Right ventricle myocardium inferior (tissue), 1 donor: ENCODE results near the gene NPPC. TPM values are rescaled to one million over a fixed set of nuclear protein-coding genes. Genes with fewer than 3 reads are reported as not detected.

Source experiments
- ATAC-seq: fragments of 200-7000 bp; cut with Tn5 transposase; one replicate; pipeline ENCODE4 v1.9.1; 2020; ENCODE audit warnings: mild to moderate bottlenecking, moderate library complexity
- DNase-seq: peaks from one replicate; pipeline ENCODE4 v3.0.0; 2021; ENCODE audit errors: missing footprints
- intact Hi-C: fragments of 100-400 bp; cut with DNase I; formaldehyde crosslinking; loops from one replicate; pipeline ENCODE4 v1.11.0; 2022
- total RNA-seq: library from RNA; stranded (reverse); fragmentation: NEBNext Ultra II Directional; extraction: Animal tissue kit (Norgen Biotek cat#: 25700); gene quantifications from one replicate; pipeline ENCODE4 v1.2.1, GENCODE V29; 2021
- donor health status: DM: no; HTN: yes; CAD: no; lungs with severe emphysema.

Gene NPPC
- total RNA-seq, 1 donor from 2014 or later = 16.1 TPM

DNA sequence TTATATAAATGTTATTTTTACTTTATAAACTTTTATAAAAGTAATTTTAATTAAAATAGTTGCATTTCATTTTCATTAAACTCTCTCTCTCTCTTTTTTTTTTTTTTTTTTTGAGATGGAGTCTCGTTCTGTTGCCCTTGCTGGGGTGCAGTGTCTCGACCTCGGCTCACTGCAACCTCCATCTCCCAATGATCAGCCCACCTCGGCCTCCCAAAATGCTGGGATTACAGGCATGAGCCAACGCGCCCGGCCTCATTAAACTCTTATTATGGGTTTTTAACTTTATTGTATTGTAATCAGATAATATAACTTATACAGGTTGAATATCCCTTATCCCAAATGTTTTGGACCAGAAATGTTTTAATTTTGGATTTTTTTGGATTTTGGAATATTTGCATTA, 10.9 kb upstream of the NPPC start:
- intact Hi-C loops = no loop called here
- ATAC-seq (no peak), DNase-seq (no peak)

DNA sequence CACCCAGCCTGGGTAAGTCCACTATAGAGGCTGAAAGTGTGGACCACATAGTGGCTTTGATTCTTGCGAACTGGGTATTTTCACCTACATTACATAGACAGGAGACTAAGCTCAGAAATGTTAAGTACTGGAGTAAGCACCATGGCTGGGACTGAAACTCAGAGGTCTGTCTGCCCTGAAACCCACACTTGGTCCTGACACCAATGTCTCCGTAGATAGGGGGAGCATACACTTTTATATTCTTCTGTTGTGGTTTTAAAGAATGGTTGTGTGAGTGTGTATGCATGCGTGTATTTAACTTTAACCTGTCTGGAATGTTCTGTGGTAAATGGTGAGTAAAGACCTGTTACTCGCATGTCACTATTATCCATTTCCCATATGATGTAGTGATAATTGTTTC, 10.3 kb upstream of the NPPC start:
- ATAC-seq (no peak), DNase-seq (no peak)
- intact Hi-C loops = no loop called here

DNA sequence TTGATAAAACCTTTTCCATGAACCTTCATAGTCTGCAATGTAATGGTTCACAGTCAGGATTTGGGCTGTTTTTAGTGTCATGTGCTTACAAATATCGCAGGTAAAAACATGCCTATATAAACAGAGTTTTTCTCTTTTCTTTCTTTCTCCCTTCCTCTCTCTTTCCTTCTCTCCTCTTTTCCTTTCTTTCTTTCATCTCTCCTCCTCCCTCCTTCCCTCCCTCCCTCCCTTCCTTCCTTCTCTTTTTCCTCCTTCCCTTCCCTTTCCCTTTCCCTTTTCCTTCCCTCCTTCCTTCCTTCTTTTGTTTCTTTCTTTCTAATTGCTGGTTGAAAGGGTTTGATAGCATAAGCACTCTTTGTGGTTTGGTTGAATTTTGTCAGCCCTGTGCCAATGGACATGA, 9.6 kb upstream of the NPPC start:
- intact Hi-C loops = no loop called here
- no peak for DNase-seq
- no peak for ATAC-seq

DNA sequence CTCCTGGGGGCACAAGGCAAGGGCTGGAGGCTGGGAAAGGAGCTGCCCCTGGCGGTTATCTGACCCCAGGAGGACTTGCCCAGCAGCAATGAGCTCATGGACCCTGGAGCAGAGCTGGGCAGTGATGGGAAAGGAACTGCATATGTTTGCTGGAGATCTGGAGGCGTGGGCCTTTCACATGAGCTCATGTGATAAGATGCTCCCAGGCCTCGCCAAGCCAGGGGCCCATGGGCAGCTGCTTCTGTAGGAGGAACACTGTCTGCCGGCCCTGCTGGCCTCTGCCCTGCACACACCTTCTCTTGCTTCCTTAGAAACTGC, 9.0 kb upstream of the NPPC start:
- ATAC-seq (no peak), DNase-seq (no peak)
- intact Hi-C loops = no loop called here

DNA sequence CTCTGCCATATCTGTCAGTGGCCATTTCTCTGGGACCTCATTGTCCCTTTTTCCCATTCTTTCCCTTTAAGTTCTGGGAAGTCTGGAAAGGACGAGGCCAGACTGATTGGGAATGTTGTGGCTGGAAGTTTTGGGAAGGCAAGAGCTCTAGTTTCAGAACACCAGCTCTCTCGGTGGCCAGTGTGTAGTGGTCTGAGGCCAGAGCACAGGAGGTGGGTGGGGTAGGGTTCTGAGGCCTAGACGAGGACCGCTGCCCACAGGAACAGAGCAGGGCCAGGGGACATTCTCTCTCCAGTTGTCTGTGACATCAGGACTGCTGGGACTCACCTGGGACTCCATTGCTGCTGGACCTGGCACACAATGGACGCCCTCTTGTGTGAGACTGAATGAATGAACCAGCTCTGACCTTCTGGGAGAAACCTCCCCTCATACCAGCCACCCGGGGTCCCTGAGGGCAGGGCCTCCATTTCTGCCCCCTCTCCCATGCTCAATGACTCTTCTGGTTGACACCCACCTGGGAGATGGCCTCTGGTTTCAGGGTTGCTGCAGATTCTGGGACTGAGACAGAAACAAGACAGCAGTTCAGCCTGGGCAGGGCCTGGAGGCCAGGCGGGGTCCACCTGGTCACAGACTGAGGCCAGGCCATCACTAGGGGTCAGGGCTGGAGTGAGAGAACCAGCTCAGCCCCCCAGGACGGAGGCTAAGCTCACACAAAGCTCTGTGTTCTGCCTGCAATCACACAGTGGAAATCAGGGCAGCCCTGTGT, 8.4 kb upstream of the NPPC start:
- ATAC-seq = no peak
- intact Hi-C loops = loop anchor here (5.0 kb wide), 1 partner anchor 53 kb away; no protein-coding TSS in a partner anchor
- no peak for DNase-seq

DNA sequence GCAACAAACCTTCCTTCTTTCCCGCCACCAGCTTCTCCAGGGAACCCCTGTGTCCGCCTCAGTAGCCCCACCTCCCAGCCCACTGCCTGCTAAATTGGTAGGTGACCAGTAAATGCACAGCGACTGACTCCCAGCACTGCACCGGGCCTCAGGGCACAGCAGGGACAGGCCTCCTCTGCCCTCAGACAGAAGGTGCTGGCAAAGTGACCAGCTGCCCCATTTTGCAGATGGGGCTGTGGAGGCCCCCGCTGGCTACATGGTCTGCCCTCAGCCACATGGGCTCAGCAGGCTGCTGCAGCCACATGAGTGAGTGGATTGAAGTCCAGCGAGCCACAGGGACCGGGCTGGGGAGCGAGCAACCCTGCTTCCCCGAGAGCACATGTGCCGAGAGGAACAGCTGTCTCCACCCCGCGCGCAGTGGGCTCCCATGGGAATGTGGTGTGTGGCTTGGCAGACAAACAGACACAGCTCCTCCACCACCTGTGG, 7.8 kb upstream of the NPPC start:
- intact Hi-C loops = loop anchor here (5.0 kb wide), 1 partner anchor 53 kb away; no protein-coding TSS in a partner anchor
- ATAC-seq (peak; percentile 27), DNase-seq (peak; percentile 90)

DNA sequence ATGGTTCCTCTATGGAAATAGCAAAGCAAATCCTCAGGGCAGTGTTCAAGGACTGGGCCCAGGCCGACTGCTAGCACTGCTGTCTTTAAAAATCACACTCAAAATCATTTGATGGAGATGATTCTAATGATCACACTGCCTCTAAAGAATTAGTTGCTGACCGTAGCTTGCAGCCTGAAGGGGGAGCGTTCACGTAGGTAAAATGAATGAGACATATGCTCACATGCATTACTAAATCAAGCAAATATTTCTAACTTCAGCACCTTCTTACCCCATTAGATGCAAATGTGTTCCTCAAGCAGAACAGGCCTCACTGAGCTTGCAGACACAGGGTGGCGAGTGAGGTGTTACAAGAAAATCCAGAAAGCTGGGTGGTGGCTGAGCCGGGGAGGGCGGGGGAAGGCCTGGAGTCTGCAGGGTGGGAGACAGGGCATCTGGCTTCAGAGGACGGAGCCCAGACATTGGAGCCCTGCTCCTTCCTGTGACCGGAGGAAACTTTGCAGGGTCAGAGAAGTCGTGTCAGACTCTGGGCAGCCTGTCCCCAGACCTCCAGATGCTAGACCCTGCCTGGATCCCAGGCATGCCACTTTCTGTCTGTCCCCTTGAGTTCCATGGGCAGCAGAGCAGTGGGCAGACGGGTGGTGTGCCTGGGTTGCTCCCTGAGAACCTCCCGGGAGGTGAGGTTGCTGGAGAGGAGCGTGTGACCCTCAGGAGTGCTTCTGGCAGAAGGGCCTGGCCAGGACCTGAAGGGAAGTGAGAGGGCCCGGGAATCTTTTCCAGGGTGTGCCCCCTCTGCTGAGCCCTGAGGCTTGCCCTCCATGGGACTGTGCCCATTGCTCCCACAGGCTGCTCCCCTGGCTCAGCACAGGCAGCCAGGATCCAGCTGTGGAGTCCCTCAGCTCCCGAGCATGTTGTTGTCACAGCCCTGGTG, 7.1 kb upstream of the NPPC start:
- DNase-seq = no peak
- intact Hi-C loops = loop anchor here (5.0 kb wide), 1 partner anchor 54 kb away; no protein-coding TSS in a partner anchor
- no peak for ATAC-seq

DNA sequence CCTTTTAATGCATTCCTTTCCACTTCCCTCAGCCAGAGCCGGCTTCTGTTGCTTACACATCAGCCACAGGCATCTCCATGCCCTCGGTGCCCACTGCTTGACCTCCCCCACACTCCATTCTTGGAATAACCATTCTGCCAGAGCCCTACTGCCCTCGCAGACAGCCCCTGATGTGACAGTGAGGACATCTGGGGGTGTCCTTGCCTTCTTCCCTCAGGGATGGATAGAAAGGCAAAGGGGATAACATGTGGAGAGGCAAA, 6.4 kb upstream of the NPPC start:
- ATAC-seq (no peak), DNase-seq (no peak)
- intact Hi-C loops = loop anchor here (5.0 kb wide), 1 partner anchor 55 kb away; no protein-coding TSS in a partner anchor

DNA sequence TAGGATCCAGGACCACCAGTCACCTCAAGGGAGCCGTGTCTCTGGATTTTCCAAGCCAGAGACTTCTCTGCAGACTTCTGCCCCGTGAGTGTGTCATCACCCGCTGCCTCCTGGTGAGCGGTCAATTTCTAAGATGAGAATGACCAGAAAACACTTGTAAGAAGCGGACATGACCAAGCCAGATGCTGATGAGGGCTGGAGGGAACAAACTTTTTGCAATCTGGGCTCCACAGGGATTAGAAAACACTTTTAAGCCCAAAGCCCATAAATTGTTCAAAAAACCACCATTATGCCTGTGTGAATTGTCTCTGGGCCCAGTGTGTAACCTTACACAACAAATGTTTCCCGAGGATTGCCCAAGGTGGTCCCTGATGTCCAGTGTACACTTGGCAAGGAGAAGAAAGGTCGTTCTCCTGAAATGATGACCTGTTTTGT, 5.3 kb upstream of the NPPC start:
- peak; percentile 59 for ATAC-seq
- intact Hi-C loops = loop anchor here (2.0 to 5.0 kb wide), 2 partner anchors 56 to 207 kb away; no protein-coding TSS in a partner anchor
- DNase-seq = peak; percentile 81

DNA sequence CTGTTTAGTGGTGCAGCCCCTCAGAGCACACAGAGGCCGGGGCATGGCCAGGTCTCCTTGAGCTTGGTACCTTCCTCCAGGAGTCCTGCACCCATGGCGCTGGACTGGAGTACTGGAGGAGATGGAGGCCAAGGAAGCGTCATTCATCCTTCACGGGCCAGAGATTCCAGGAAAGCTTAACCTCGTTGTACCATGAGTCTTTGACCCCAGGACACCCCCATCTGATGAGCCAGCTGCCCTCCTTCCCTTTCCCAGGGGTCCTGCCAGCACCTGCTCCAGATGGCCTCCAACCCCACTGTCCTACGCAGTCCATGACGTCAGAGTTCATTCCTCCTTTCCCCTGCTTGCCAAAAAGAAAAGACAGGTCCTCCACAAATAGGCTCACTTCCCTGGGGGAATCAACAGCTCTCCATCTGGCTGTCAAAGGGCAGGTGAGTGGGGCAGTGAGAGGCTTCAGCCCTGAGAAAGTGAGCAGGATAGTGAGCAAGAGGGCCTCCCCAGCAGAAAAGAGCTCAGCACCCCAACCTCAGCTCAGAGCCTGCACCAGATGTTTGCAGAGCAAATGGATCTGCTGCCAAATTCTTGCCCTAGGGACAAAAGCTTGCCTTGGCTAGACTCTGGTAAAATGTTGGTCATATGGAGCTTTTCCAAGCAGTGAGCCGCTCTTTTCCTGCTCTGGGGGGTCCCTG, 4.5 kb upstream of the NPPC start:
- intact Hi-C loops = loop anchor here (2.0 to 5.0 kb wide), 2 partner anchors 57 to 208 kb away; no protein-coding TSS in a partner anchor
- ATAC-seq = peak; percentile 64
- peak; percentile 77 for DNase-seq

DNA sequence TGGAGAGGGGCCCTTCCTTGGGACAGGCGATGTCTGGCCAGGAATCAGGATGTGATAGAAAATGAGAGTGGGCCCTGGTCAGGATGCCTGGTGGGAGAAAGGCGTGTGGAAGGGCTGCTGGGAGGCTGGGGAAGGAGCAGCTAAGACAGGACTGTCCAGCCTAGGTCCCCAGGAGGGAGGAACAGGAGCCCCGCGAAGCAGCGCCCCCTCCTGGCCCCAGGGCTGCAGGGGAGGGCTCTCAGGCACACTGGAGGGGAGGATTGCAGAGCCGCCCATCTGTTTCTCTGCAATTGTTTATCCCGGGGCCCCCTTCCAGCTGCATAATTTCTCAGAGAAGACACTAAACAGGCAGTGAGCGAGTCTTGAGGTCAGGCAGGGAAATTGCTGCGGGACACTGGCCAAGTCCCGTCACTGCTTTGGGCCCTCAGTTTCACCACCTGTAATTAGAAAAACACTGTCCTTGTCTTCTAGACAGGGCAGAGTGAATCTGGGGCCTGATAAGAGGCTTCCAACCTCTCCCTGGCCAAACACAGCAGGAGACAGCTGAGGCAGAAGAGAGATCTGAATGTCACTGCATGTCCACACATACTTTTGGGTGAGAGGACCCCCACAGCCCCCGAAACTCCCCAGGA, 3.9 kb upstream of the NPPC start:
- DNase-seq (peak; percentile 80), ATAC-seq (peak; percentile 44)
- intact Hi-C loops = loop anchor here (2.0 to 5.0 kb wide), 4 partner anchors 57 to 507 kb away; no protein-coding TSS in a partner anchor

DNA sequence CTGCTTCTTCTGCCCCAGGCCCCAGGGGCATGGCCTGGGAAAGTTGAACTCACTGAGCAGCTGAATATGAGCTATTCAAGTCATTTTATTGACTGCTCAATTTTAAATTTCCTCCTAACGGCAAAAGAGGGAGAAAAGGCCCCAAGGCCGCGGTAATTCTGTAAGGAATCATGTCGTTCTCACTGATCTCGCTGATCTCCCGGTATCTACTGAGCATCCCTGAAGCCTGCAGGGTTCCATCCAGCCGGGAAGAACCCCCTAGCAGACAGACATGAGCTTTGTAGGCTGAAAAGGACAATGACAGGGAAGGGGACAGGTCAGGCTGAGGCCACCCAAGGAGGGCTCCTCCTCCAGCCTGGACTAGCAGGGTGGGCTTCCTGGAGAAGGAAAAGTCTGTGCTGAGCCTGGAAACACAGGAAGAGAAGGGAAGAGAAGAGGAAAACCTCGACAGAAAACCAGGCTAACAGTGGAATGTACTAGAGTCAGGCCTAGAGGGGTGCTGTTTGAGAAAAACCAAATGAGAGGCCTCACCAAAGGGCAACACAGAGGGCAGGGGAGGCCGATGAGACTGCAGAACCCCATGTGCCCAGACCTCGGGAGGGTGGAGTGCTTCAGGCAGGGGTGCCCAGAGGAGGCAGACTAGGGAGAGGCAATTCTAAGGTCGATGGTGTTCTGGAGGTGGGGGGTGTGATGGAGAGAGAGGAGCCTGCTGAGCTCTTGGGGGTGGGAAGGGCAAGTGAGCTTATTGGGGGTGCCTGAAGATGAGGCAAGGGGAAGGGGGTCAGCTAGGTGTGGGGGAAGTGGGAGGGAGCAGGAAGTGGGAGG, 2.9 kb upstream of the NPPC start:
- intact Hi-C loops = loop anchor here (5.0 kb wide), 2 partner anchors 398 to 508 kb away; no protein-coding TSS in a partner anchor
- no peak for ATAC-seq
- DNase-seq = peak; percentile 50

DNA sequence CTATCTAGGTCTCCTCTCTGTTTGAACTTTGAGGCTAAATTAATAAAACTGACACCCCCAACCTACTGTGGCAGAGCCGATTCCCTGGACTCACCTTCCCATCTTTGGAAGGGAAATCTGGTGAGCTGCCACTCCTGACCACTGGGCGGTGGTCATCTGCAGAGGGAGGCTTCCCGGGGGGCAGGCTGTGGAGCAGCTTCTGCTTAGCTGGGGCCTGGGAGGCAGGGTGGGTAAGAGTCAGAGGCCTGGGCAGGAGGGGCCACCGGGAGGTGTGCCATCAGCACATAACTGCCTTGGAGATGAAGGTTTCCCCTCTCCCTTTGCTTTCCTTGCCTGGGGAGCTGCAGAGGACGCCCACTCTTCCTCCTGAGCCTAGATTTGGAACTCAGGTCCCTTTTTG, 2.3 kb upstream of the NPPC start:
- intact Hi-C loops = loop anchor here (5.0 kb wide), 2 partner anchors 399 to 509 kb away; no protein-coding TSS in a partner anchor
- peak; percentile 21 for DNase-seq

DNA sequence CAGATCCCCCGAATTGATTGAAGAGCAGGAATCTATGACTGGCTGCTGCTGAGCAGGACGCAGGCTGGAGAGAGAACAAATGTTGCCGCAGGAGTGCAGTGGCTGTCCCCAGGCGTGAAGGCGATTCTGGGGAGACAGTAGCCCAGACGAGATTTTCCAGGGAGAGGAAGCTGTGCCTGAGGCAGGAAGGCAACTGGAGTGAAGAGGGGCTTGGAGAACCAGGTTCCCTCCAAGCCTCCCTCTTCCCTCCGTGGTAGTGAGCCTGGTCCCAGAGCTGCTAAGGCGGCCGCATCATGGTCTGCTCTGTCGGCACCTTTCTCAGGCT, 1.3 kb upstream of the NPPC start:
- no peak for ATAC-seq
- intact Hi-C loops = loop anchor here (5.0 kb wide), 2 partner anchors 400 to 510 kb away; no protein-coding TSS in a partner anchor
- DNase-seq = peak; percentile 37

More for the DNA sequence above, 2.3 kb upstream of the NPPC start:
- no peak for ATAC-seq

DNA sequence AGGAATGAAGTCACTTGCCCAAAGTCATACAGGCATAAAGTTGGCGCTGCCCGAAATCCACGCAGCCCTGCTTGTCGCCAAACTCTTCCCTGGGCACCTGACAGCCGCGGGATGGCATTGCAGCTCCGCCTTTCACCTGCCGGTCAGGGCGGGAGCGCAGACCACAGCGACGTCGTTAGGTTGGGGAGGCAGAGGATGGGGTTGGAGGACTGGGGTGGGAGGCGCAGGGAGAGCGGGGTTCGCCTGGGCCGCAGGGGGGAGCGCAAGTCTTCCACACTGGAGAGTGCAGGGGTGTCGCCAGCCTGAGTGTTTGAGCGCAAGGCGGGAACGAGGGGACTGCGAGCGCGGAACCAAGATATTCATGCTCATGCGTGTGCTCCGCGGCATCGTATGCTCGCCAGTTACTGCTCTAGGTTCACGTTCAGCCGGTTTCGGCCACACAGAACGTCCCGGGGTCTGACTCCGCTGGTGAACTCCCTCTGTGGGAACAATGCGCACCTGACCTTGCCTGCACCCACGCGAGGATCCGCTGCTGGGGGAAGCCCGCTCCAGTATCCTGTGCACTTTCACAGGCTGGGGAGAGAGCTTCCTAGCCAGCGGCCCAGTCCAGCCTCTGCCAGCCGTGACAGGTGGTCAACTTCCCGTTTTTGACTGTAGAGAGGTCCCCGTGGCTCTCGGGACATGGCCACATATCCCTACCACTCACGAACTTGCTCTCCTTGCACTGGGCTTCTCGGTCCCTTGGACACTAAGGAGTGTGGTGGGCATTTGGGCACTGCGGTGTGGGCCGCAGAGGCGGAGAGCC, 767 bp upstream of the NPPC start:
- intact Hi-C loops = loop anchor here (5.0 kb wide), 2 partner anchors 400 to 510 kb away; no protein-coding TSS in a partner anchor
- peak; percentile 58 for DNase-seq
- no peak for ATAC-seq

DNA sequence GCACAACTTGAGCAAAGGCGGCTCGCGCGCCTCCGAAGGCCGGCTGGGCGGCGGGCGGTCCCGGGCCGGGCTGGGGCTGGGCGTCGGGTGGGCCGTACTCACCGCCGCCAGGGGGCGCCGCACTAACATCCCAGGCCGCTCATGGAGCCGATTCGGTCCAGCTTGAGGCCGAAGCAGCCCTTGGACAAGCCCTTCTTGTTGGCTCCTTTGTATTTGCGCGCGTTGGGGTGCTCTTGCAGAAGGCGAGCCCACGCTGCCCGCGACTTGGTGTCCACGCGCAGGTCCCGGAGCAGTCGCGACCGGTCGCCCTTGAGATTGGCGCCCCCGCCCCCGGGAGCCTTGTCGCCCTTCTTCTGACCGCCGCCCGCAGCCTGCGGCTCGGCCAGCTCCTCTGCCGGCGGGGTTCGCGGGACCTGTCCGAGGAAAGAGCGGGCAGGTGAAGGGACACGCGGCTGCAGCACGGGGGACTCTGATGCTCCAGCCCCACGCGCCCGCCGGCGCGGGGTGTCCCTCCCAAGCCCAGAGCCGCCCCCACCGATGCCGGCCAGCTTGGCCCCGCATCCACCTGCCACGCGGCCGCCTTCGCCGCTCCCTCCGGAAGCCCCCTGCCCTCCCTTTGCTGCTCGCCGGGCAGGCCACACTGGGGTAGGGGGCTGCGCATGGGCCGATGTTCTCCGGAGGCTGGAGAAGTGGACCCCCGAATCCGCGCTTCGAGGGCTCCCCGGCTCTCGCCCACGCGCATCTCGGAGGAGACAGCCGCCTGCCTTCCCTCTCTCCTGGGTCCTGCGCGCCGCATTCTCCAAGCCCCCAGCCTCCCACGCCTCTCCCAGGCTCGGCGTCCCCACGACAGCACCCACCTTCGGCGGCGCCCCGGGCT, 655 bp downstream of the NPPC start:
- ATAC-seq (peak; percentile 79), DNase-seq (peak; percentile 92)
- intact Hi-C loops = loop anchor here (5.0 kb wide), 2 partner anchors 402 to 512 kb away; no protein-coding TSS in a partner anchor
